WTC11 (cell line): Measurements from ENCODE around the gene PTPRC. TPM values are rescaled to one million over a fixed set of nuclear protein-coding genes. Genes with fewer than 3 reads are reported as not detected.

Source experiments
- ATAC-seq: fragments of 200-7000 bp; cut with Tn5 transposase; 2 replicates; pipeline ENCODE4 v1.10.0; 2021; ENCODE audit warnings: mild to moderate bottlenecking, moderate library complexity
- CTCF ChIA-PET: fragments of 300-600 bp; sonication (Branson Sonifier 250); formaldehyde crosslinking; loops from one replicate; lab custom pipeline; 2021; ENCODE audit warnings: antibody characterized with exemption; lab: Charles Lee
- POLR2A ChIA-PET: fragments of 350-600 bp; sonication (Branson Sonifier 250); formaldehyde crosslinking; loops from one replicate; lab custom pipeline; 2021; ENCODE audit warnings: antibody characterized with exemption; lab: Charles Lee
- DNase-seq: peaks from one replicate; pipeline ENCODE4 v3.0.0; 2021; ENCODE audit warnings: low spot score
- H3K27ac Mint-ChIP-seq: 2 replicates; pipeline ENCODE4 v1.8.0; 2021; ENCODE audit warnings: mixed read lengths
- H3K27me3 Mint-ChIP-seq: 2 replicates; pipeline ENCODE4 v1.8.0; 2021; ENCODE audit warnings: low read depth, mild to moderate bottlenecking, moderate library complexity, mixed read lengths
- H3K36me3 Mint-ChIP-seq: 2 replicates; pipeline ENCODE4 v1.8.0; 2021; ENCODE audit warnings: mixed read lengths
- H3K4me1 Mint-ChIP-seq: 2 replicates; pipeline ENCODE4 v1.8.0; 2022; ENCODE audit warnings: mixed read lengths
- H3K4me3 Mint-ChIP-seq: 2 replicates; pipeline ENCODE4 v1.8.0; 2021; ENCODE audit warnings: mild to moderate bottlenecking, moderate library complexity, mixed read lengths
- H3K9me3 Mint-ChIP-seq: 2 replicates; pipeline ENCODE4 v1.8.0; 2021; ENCODE audit warnings: mixed read lengths
- CREB1 ChIP-seq: sonication (generic); formaldehyde crosslinking; IDR thresholded peaks from 2 replicates; pipeline ENCODE4 v1.8.0; 2023; ENCODE audit warnings: mild to moderate bottlenecking, missing genetic modification reagents
- KAT7 ChIP-seq: sonication (generic); formaldehyde crosslinking; IDR thresholded peaks from 2 replicates; pipeline ENCODE4 v1.8.1; 2023; ENCODE audit warnings: missing genetic modification reagents, mild to moderate bottlenecking, borderline replicate concordance
- NFE2L1 ChIP-seq: sonication (generic); formaldehyde crosslinking; IDR thresholded peaks from 2 replicates; pipeline ENCODE4 v1.8.1; 2023; ENCODE audit warnings: missing genetic modification reagents
- NR3C1 ChIP-seq: sonication (generic); formaldehyde crosslinking; conservative IDR thresholded peaks from 2 replicates; pipeline ENCODE4 v1.8.1; 2023; ENCODE audit warnings: low read depth, mild to moderate bottlenecking, missing genetic modification reagents
- PRRX2 ChIP-seq: fragments of 250-450 bp; sonication (Bioruptor Pico); IDR thresholded peaks from 2 replicates; pipeline ENCODE4 v1.8.0; 2021; ENCODE audit warnings: mild to moderate bottlenecking
- RELA ChIP-seq: sonication (generic); formaldehyde crosslinking; IDR thresholded peaks from 2 replicates; pipeline ENCODE4 v1.8.1; 2022; ENCODE audit warnings: missing genetic modification reagents, mild to moderate bottlenecking, borderline replicate concordance
- SMAD3 ChIP-seq: sonication (generic); formaldehyde crosslinking; IDR thresholded peaks from 2 replicates; pipeline ENCODE4 v1.8.0; 2022; ENCODE audit warnings: missing genetic modification reagents, mild to moderate bottlenecking, borderline replicate concordance
- SOX15 ChIP-seq: fragments of 250-450 bp; sonication (Bioruptor Pico); IDR thresholded peaks from 2 replicates; pipeline ENCODE4 v1.9.0; 2021; ENCODE audit warnings: mild to moderate bottlenecking
- SP1 ChIP-seq: sonication (generic); formaldehyde crosslinking; conservative IDR thresholded peaks from 2 replicates; pipeline ENCODE4 v1.8.1; 2022; ENCODE audit warnings: missing genetic modification reagents
- ZNF219 ChIP-seq: sonication (generic); formaldehyde crosslinking; IDR thresholded peaks from 2 replicates; pipeline ENCODE4 v1.8.0; 2023; ENCODE audit warnings: missing genetic modification reagents, mild to moderate bottlenecking, borderline replicate concordance
- ZNF317 ChIP-seq: sonication (generic); formaldehyde crosslinking; IDR thresholded peaks from 2 replicates; pipeline ENCODE4 v1.8.1; 2023; ENCODE audit warnings: low read depth, mild to moderate bottlenecking, moderate library complexity, missing genetic modification reagents, borderline replicate concordance
- ZNF671 ChIP-seq: fragments of 250-450 bp; sonication (Bioruptor Pico); IDR thresholded peaks from 2 replicates; pipeline ENCODE4 v1.8.0; 2021; ENCODE audit warnings: mild to moderate bottlenecking
- total RNA-seq: library from RNA; stranded (reverse); gene quantifications from 3 replicates; pipeline ENCODE4 v1.2.3, GENCODE V29; 2021
- TF ChIP-seq, protein P1 (sequence below): sonication (generic); formaldehyde crosslinking; IDR thresholded peaks from 2 replicates; pipeline ENCODE4 v1.8.0; 2023; ENCODE audit warnings: mild to moderate bottlenecking, missing genetic modification reagents
- TF ChIP-seq, protein P2 (sequence below): fragments of 250-450 bp; sonication (Bioruptor Pico); IDR thresholded peaks from 2 replicates; pipeline ENCODE4 v2.1.2; 2022; ENCODE audit warnings: mild to moderate bottlenecking, moderate library complexity
- TF ChIP-seq, protein P3 (sequence below): sonication (generic); formaldehyde crosslinking; IDR thresholded peaks from 2 replicates; pipeline ENCODE4 v1.8.0; 2022; ENCODE audit warnings: mild to moderate bottlenecking, missing genetic modification reagents
- TF ChIP-seq, protein P4 (sequence below): sonication (generic); formaldehyde crosslinking; IDR thresholded peaks from 2 replicates; pipeline ENCODE4 v1.8.1; 2023; ENCODE audit warnings: mild to moderate bottlenecking, missing genetic modification reagents, borderline replicate concordance
- TF ChIP-seq, protein P5 (sequence below): sonication (generic); formaldehyde crosslinking; conservative IDR thresholded peaks from 2 replicates; pipeline ENCODE4 v1.8.1; 2023; ENCODE audit warnings: mild to moderate bottlenecking, low read depth, missing genetic modification reagents, moderate library complexity
- TF ChIP-seq, protein P6 (sequence below): fragments of 250-450 bp; sonication (Bioruptor Pico); IDR thresholded peaks from 2 replicates; pipeline ENCODE4 v1.9.0; 2021; ENCODE audit warnings: mild to moderate bottlenecking

Gene PTPRC
- total RNA-seq, 1 experiment from 2014 or later: 1.4 TPM

DNA sequence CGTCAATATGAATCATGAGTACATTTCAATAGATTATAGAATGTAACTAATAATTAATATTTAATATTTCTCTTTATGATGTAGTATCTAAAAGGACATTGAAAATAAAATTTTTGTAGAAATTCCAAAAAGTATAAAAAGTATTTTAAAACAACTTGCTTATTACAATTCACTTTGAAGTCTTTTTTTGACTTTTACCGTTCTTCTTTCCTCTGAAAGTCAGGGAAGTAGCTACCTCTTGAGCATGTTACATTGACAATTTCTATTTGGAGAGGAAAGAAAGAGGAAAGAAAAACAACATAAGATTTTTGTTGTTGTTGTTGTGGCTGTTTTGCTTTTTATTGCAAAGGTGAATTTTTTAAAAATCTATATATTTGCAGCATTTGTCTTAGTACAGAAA lies 1.3 kb downstream of the PTPRC start (continued):
- TF ChIP-seq, protein P1, sequence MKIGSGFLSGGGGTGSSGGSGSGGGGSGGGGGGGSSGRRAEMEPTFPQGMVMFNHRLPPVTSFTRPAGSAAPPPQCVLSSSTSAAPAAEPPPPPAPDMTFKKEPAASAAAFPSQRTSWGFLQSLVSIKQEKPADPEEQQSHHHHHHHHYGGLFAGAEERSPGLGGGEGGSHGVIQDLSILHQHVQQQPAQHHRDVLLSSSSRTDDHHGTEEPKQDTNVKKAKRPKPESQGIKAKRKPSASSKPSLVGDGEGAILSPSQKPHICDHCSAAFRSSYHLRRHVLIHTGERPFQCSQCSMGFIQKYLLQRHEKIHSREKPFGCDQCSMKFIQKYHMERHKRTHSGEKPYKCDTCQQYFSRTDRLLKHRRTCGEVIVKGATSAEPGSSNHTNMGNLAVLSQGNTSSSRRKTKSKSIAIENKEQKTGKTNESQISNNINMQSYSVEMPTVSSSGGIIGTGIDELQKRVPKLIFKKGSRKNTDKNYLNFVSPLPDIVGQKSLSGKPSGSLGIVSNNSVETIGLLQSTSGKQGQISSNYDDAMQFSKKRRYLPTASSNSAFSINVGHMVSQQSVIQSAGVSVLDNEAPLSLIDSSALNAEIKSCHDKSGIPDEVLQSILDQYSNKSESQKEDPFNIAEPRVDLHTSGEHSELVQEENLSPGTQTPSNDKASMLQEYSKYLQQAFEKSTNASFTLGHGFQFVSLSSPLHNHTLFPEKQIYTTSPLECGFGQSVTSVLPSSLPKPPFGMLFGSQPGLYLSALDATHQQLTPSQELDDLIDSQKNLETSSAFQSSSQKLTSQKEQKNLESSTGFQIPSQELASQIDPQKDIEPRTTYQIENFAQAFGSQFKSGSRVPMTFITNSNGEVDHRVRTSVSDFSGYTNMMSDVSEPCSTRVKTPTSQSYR (CRISPR knock-in tag): no peak
- no peak for TF ChIP-seq SMAD3 (CRISPR knock-in tag)

DNA sequence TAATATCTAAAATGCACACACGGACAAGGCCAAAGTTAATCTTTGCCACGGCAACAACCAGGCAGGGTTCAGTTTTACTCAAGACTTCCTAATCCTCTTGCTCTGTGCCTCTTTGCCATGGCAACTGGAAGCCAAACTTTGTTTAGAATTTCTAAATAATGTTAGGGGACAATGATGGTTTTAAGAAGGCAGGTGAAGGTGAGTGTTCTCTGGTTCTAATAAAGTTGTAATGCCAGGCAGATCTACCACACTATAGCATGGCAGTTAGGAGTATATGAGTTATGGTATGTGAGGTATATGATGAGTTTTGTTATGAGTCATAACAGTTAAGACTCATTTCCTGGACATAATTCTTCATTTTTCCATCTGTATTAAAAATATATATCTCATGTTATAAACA lies 2.7 kb downstream of the PTPRC start:
- POLR2A ChIA-PET: no interaction called here
- H3K27ac Mint-ChIP-seq: no peak overlapping the region
- TF ChIP-seq SOX15 (CRISPR knock-in tag): no peak
- TF ChIP-seq, protein P2, sequence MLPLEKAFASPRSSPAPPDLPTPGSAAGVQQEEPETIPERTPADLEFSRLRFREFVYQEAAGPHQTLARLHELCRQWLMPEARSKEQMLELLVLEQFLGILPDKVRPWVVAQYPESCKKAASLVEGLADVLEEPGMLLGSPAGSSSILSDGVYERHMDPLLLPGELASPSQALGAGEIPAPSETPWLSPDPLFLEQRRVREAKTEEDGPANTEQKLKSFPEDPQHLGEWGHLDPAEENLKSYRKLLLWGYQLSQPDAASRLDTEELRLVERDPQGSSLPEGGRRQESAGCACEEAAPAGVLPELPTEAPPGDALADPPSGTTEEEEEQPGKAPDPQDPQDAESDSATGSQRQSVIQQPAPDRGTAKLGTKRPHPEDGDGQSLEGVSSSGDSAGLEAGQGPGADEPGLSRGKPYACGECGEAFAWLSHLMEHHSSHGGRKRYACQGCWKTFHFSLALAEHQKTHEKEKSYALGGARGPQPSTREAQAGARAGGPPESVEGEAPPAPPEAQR (CRISPR knock-in tag): no peak
- TF ChIP-seq ZNF219 (CRISPR knock-in tag): no peak
- TF ChIP-seq KAT7 (CRISPR knock-in tag): no peak
- TF ChIP-seq, protein P3, sequence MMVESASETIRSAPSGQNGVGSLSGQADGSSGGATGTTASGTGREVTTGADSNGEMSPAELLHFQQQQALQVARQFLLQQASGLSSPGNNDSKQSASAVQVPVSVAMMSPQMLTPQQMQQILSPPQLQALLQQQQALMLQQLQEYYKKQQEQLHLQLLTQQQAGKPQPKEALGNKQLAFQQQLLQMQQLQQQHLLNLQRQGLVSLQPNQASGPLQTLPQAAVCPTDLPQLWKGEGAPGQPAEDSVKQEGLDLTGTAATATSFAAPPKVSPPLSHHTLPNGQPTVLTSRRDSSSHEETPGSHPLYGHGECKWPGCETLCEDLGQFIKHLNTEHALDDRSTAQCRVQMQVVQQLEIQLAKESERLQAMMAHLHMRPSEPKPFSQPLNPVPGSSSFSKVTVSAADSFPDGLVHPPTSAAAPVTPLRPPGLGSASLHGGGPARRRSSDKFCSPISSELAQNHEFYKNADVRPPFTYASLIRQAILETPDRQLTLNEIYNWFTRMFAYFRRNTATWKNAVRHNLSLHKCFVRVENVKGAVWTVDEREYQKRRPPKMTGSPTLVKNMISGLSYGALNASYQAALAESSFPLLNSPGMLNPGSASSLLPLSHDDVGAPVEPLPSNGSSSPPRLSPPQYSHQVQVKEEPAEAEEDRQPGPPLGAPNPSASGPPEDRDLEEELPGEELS (CRISPR knock-in tag): no peak
- TF ChIP-seq, protein P4, sequence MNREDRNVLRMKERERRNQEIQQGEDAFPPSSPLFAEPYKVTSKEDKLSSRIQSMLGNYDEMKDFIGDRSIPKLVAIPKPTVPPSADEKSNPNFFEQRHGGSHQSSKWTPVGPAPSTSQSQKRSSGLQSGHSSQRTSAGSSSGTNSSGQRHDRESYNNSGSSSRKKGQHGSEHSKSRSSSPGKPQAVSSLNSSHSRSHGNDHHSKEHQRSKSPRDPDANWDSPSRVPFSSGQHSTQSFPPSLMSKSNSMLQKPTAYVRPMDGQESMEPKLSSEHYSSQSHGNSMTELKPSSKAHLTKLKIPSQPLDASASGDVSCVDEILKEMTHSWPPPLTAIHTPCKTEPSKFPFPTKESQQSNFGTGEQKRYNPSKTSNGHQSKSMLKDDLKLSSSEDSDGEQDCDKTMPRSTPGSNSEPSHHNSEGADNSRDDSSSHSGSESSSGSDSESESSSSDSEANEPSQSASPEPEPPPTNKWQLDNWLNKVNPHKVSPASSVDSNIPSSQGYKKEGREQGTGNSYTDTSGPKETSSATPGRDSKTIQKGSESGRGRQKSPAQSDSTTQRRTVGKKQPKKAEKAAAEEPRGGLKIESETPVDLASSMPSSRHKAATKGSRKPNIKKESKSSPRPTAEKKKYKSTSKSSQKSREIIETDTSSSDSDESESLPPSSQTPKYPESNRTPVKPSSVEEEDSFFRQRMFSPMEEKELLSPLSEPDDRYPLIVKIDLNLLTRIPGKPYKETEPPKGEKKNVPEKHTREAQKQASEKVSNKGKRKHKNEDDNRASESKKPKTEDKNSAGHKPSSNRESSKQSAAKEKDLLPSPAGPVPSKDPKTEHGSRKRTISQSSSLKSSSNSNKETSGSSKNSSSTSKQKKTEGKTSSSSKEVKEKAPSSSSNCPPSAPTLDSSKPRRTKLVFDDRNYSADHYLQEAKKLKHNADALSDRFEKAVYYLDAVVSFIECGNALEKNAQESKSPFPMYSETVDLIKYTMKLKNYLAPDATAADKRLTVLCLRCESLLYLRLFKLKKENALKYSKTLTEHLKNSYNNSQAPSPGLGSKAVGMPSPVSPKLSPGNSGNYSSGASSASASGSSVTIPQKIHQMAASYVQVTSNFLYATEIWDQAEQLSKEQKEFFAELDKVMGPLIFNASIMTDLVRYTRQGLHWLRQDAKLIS (CRISPR knock-in tag): no peak
- TF ChIP-seq, all 79 proteins: peak for 0
- no peak for DNase-seq
- CTCF ChIA-PET: no interaction called here
- Mint-ChIP-seq H3K27me3 (no peaks in the 10 kb centered on the region), H3K9me3 (no peaks in the 10 kb centered on the region), H3K4me1 (peaks cover 4% of the 10 kb centered on the region), H3K4me3 (no peak overlapping the region), H3K36me3 (no peaks in the 10 kb centered on the region)
- ATAC-seq: no peak

DNA sequence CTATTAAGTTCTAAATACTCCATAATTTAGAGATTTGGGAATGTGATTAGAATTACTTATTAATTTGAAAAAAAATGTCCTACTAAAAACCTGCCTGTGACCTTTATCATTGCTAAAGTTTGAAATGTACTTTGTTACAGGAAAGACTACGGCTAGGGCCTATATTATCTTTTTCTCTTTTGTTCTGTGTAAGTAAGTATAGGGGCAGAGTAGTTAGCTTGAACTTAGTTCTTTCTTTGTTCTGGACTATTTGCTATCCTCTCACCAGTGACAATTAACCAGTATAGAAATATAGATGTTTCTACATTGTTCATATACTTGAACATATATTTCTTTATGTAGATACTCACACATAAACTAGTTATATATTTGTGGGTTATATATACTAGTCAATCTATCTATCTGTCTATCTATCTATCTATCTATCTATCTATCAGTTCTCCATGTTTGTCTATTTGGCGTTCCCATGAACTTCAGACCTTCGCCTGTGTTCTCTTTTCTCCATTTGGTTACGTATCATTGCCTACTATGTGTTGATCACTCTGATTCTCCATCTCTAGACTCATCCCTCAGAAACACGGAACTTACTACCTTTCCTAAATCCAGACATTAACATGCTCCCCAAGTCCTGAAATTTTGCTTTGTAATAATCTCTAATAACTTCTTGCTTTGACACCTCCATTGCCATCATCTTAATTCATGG lies 3.3 kb downstream of the PTPRC start:
- ATAC-seq: no peak
- TF ChIP-seq SP1 (CRISPR knock-in tag) (no peak), CREB1 (CRISPR knock-in tag) (no peak), ZNF671 (CRISPR knock-in tag) (no peak), NR3C1 (CRISPR knock-in tag) (no peak), PRRX2 (no peak), ZNF317 (CRISPR knock-in tag) (no peak), RELA (no peak), NFE2L1 (CRISPR knock-in tag) (no peak)
- TF ChIP-seq, protein P5, sequence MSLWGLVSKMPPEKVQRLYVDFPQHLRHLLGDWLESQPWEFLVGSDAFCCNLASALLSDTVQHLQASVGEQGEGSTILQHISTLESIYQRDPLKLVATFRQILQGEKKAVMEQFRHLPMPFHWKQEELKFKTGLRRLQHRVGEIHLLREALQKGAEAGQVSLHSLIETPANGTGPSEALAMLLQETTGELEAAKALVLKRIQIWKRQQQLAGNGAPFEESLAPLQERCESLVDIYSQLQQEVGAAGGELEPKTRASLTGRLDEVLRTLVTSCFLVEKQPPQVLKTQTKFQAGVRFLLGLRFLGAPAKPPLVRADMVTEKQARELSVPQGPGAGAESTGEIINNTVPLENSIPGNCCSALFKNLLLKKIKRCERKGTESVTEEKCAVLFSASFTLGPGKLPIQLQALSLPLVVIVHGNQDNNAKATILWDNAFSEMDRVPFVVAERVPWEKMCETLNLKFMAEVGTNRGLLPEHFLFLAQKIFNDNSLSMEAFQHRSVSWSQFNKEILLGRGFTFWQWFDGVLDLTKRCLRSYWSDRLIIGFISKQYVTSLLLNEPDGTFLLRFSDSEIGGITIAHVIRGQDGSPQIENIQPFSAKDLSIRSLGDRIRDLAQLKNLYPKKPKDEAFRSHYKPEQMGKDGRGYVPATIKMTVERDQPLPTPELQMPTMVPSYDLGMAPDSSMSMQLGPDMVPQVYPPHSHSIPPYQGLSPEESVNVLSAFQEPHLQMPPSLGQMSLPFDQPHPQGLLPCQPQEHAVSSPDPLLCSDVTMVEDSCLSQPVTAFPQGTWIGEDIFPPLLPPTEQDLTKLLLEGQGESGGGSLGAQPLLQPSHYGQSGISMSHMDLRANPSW (CRISPR knock-in tag): no peak
- TF ChIP-seq, protein P6, sequence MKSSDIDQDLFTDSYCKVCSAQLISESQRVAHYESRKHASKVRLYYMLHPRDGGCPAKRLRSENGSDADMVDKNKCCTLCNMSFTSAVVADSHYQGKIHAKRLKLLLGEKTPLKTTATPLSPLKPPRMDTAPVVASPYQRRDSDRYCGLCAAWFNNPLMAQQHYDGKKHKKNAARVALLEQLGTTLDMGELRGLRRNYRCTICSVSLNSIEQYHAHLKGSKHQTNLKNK: no peak

More for the DNA sequence above, 3.3 kb downstream of the PTPRC start:
- Mint-ChIP-seq H3K27me3 (no peaks in the 10 kb centered on the region), H3K9me3 (no peaks in the 10 kb centered on the region), H3K36me3 (no peaks in the 10 kb centered on the region), H3K4me3 (no peak overlapping the region), H3K4me1 (peaks cover 4% of the 10 kb centered on the region), H3K27ac (no peak overlapping the region)
- ChIA-PET CTCF (no interaction called here), POLR2A (no interaction called here)
- DNase-seq: no peak
